Measurements from ENCODE around the gene HNF4A.

DNA sequence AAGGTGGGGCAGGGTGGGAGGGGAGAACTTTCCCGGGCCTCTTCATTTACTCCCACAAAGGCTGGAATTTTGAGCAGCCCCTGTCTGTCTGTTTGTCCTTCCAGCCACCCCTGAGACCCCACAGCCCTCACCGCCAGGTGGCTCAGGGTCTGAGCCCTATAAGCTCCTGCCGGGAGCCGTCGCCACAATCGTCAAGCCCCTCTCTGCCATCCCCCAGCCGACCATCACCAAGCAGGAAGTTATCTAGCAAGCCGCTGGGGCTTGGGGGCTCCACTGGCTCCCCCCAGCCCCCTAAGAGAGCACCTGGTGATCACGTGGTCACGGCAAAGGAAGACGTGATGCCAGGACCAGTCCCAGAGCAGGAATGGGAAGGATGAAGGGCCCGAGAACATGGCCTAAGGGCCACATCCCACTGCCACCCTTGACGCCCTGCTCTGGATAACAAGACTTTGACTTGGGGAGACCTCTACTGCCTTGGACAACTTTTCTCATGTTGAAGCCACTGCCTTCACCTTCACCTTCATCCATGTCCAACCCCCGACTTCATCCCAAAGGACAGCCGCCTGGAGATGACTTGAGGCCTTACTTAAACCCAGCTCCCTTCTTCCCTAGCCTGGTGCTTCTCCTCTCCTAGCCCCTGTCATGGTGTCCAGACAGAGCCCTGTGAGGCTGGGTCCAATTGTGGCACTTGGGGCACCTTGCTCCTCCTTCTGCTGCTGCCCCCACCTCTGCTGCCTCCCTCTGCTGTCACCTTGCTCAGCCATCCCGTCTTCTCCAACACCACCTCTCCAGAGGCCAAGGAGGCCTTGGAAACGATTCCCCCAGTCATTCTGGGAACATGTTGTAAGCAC lies 74.1 kb downstream of the HNF4A start:
- TF ChIP-seq, protein P1, sequence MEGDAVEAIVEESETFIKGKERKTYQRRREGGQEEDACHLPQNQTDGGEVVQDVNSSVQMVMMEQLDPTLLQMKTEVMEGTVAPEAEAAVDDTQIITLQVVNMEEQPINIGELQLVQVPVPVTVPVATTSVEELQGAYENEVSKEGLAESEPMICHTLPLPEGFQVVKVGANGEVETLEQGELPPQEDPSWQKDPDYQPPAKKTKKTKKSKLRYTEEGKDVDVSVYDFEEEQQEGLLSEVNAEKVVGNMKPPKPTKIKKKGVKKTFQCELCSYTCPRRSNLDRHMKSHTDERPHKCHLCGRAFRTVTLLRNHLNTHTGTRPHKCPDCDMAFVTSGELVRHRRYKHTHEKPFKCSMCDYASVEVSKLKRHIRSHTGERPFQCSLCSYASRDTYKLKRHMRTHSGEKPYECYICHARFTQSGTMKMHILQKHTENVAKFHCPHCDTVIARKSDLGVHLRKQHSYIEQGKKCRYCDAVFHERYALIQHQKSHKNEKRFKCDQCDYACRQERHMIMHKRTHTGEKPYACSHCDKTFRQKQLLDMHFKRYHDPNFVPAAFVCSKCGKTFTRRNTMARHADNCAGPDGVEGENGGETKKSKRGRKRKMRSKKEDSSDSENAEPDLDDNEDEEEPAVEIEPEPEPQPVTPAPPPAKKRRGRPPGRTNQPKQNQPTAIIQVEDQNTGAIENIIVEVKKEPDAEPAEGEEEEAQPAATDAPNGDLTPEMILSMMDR (IDR thresholded peaks at IDR 0.05; ENCODE audit: extremely low read depth in 1 of 2, insufficient read depth in 1 of 2, low read depth in 1 of 2, low read length in 2 of 2) = no peak
- no peak for TF ChIP-seq POLR2A (IDR thresholded peaks at IDR 0.05; ENCODE audit: low read depth, low read length)
- TF ChIP-seq POLR2AphosphoS5 (IDR thresholded peaks at IDR 0.05; ENCODE audit: insufficient read depth, low read depth, low read length) = no peak
- TF ChIP-seq, protein P2, sequence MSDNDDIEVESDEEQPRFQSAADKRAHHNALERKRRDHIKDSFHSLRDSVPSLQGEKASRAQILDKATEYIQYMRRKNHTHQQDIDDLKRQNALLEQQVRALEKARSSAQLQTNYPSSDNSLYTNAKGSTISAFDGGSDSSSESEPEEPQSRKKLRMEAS (IDR thresholded peaks at IDR 0.05; ENCODE audit: insufficient read depth, insufficient read length) = no peak
- no peak for TF ChIP-seq MYC (IDR thresholded peaks at IDR 0.05; ENCODE audit: low read depth, low read length)
- no peak for TF ChIP-seq EZH2 (IDR thresholded peaks at IDR 0.05; ENCODE audit: borderline replicate concordance, low read depth, low read length, severe bottlenecking)
- TF ChIP-seq GATA2 (IDR thresholded peaks at IDR 0.05; ENCODE audit: insufficient read depth, insufficient read length, low read depth, low read length) = no peak
- no peak for TF ChIP-seq JUN (IDR thresholded peaks at IDR 0.05; ENCODE audit: borderline replicate concordance, insufficient read depth, insufficient read length, low read depth)
- no peak for TF ChIP-seq FOS (IDR thresholded peaks at IDR 0.05; ENCODE audit: borderline replicate concordance, insufficient read depth, low read length)
